Measurements from ENCODE around the gene PPP2CA. TPM values are rescaled to one million over a fixed set of nuclear protein-coding genes. Genes with fewer than 3 reads are reported as not detected.

Gene PPP2CA
- total and polyA plus RNA-seq, 10 donors: 23.5 to 175 (median 105) TPM

GRCh38 chr5:134177369-134178095 is 48.3 kb downstream of the PPP2CA start:
- peaks cover 22 to 46% (median 37%) of the 10 kb centered on the region in 6 donors for H3K4me1 ChIP-seq
- peaks cover 0 to 13% (median 11%) of the 10 kb centered on the region in 6 donors for H3K36me3 ChIP-seq
- peak overlapping the region; percentile 72 to 97 (median 88) for H3K4me3 ChIP-seq
- H3K9me3 ChIP-seq: no peaks in the 10 kb centered on the region
- intact Hi-C loops (cut with DNase I; ENCODE audit: low total_unique reads): loop anchor here (10.0 kb wide), 1 partner anchor 557 kb away; the partner anchor contains the start of gene CAMLG
- H3K27ac ChIP-seq: peak overlapping the region; percentile 97 to 100 (median 99)
- no peaks in the 10 kb centered on the region for H3K27me3 ChIP-seq (replicated peaks in 1 of 7)
- no peak for TF ChIP-seq POLR2A (IDR thresholded peaks at IDR 0.05)
- no peak for TF ChIP-seq POLR2AphosphoS5 (IDR thresholded peaks at IDR 0.05)
- TF ChIP-seq CTCF (IDR thresholded peaks at IDR 0.05 in 8 of 11, conservative IDR thresholded peaks at IDR 0.05 in 3 of 11): no peak
- 33 to 41% (median 36%) methylated on average over 28 to 29 of the region's 29 CpGs for WGBS, 5 donors
- peak; percentile 81 for DNase-seq

- Histone ChIP-seq H3K4me1 (peaks cover 25 to 54% (median 38%) of the 10 kb centered on the region in 6 donors), H3K36me3 (peaks cover 0 to 21% (median 19%) of the 10 kb centered on the region in 6 donors), H3K9me3 (no peaks in the 10 kb centered on the region), H3K27ac (peak within 1 kb of the TSS; percentile 97 to 100 (median 99)), H3K27me3 (replicated peaks in 1 of 7) (no peaks in the 10 kb centered on the region), H3K4me3 (peak within 1 kb of the TSS; percentile 72 to 97 (median 88))
- intact Hi-C loops (cut with DNase I; ENCODE audit: low total_unique reads): loop anchor here (10.0 kb wide), 1 partner anchor 558 kb away; the partner anchor contains the start of gene CAMLG
- peak; percentile 66 to 96 (median 84) for TF ChIP-seq POLR2A (IDR thresholded peaks at IDR 0.05)
- TF ChIP-seq POLR2AphosphoS5 (IDR thresholded peaks at IDR 0.05): peak; percentile 100
- no peak for TF ChIP-seq CTCF (IDR thresholded peaks at IDR 0.05 in 8 of 11, conservative IDR thresholded peaks at IDR 0.05 in 3 of 11)
- peak; percentile 96 for DNase-seq
- 0 to 1% (median 1%) methylated on average over 34 to 92 of the region's 92 CpGs for whole genome bisulfite sequencing, 5 donors
These were observed 49.1 kb downstream of the PPP2CA start, which contains the start of gene SKP1 for GRCh38 chr5:134176511-134177368. TSS of gene SKP1 (minus strand) at chr5:134176950. CDS start at chr5:134174022, 2,928 bp downstream.

GRCh38 chr5:134175921-134176510 is 49.9 kb downstream of the PPP2CA start:
- Histone ChIP-seq H3K36me3 (peaks cover 0 to 28% (median 25%) of the 10 kb centered on the region in 6 donors), H3K27me3 (replicated peaks in 1 of 7) (no peaks in the 10 kb centered on the region), H3K9me3 (no peaks in the 10 kb centered on the region), H3K4me1 (peaks cover 26 to 62% (median 39%) of the 10 kb centered on the region in 6 donors), H3K27ac (peak overlapping the region; percentile 97 to 100 (median 99)), H3K4me3 (peak overlapping the region; percentile 72 to 97 (median 88))
- intact Hi-C loops (cut with DNase I; ENCODE audit: low total_unique reads): loop anchor here (10.0 kb wide), 1 partner anchor 559 kb away; the partner anchor contains the start of gene CAMLG
- DNase-seq: no peak
- 0 to 1% (median 0%) methylated on average over 19 to 31 of the region's 31 CpGs for WGBS, 5 donors
- TF ChIP-seq CTCF (IDR thresholded peaks at IDR 0.05 in 8 of 11, conservative IDR thresholded peaks at IDR 0.05 in 3 of 11) (no peak), POLR2A (IDR thresholded peaks at IDR 0.05) (peak in 1 of 3 donors; percentile 0), POLR2AphosphoS5 (IDR thresholded peaks at IDR 0.05) (no peak)

All from spleen (tissue), 11 donors.